Measurements from ENCODE around the gene LUC7L2.

Gene LUC7L2

GRCh38 chr7:139365336-139365735, 5.6 kb downstream of the LUC7L2 start:
- no peaks in the 10 kb centered on the region for H3K9me3 Mint-ChIP-seq
- peak overlapping the region; percentile 20 for H3K27ac Mint-ChIP-seq
- H3K27me3 Mint-ChIP-seq: no peaks in the 10 kb centered on the region
- no peak overlapping the region for H3K4me3 Mint-ChIP-seq
- H3K4me1 Mint-ChIP-seq (ENCODE audit: low read depth): peaks cover 80% of the 10 kb centered on the region
- peaks cover 83% of the 10 kb centered on the region for H3K36me3 Mint-ChIP-seq (ENCODE audit: low read depth)

- H3K4me3 Mint-ChIP-seq: no peak overlapping the region
Observed at GRCh38 chr7:139366400-139366799, 6.7 kb downstream of the LUC7L2 start.

GRCh38 chr7:139367438-139368155, 7.9 kb downstream of the LUC7L2 start:
- peak overlapping the region; percentile 21 for H3K27ac Mint-ChIP-seq
- H3K27me3 Mint-ChIP-seq: no peaks in the 10 kb centered on the region
- H3K9me3 Mint-ChIP-seq: no peaks in the 10 kb centered on the region
- H3K4me1 Mint-ChIP-seq (ENCODE audit: low read depth): peaks cover 81% of the 10 kb centered on the region
- peaks cover 85% of the 10 kb centered on the region for H3K36me3 Mint-ChIP-seq (ENCODE audit: low read depth)
- H3K4me3 Mint-ChIP-seq: peak overlapping the region; percentile 42

More at GRCh38 chr7:139366400-139366799, 6.7 kb downstream of the LUC7L2 start:
- Mint-ChIP-seq H3K9me3 (no peaks in the 10 kb centered on the region), H3K36me3 (ENCODE audit: low read depth) (peaks cover 86% of the 10 kb centered on the region), H3K27me3 (no peaks in the 10 kb centered on the region), H3K4me1 (ENCODE audit: low read depth) (peaks cover 83% of the 10 kb centered on the region), H3K27ac (no peak overlapping the region)

- peaks cover 67% of the 10 kb centered on the region for H3K36me3 Mint-ChIP-seq (ENCODE audit: low read depth)
- H3K9me3 Mint-ChIP-seq: no peaks in the 10 kb centered on the region
- peak overlapping the region; percentile 26 for H3K27ac Mint-ChIP-seq
- no peak overlapping the region for H3K4me3 Mint-ChIP-seq
- peaks cover 67% of the 10 kb centered on the region for H3K4me1 Mint-ChIP-seq (ENCODE audit: low read depth)
- no peaks in the 10 kb centered on the region for H3K27me3 Mint-ChIP-seq
Observed at GRCh38 chr7:139370301-139370942, 10.7 kb downstream of the LUC7L2 start.

- Mint-ChIP-seq H3K27ac (peak overlapping the region; percentile 19), H3K27me3 (no peaks in the 10 kb centered on the region), H3K9me3 (no peaks in the 10 kb centered on the region), H3K36me3 (ENCODE audit: low read depth) (peaks cover 67% of the 10 kb centered on the region), H3K4me3 (no peak overlapping the region), H3K4me1 (ENCODE audit: low read depth) (peaks cover 62% of the 10 kb centered on the region)
Observed at GRCh38 chr7:139370943-139371313, 11.2 kb downstream of the LUC7L2 start.

GRCh38 chr7:139374246-139374645, 14.6 kb downstream of the LUC7L2 start:
- H3K27me3 Mint-ChIP-seq: no peaks in the 10 kb centered on the region
- H3K9me3 Mint-ChIP-seq: no peaks in the 10 kb centered on the region
- H3K4me1 Mint-ChIP-seq (ENCODE audit: low read depth): peaks cover 40% of the 10 kb centered on the region
- peaks cover 69% of the 10 kb centered on the region for H3K36me3 Mint-ChIP-seq (ENCODE audit: low read depth)
- no peak overlapping the region for H3K4me3 Mint-ChIP-seq
- H3K27ac Mint-ChIP-seq: no peak overlapping the region

GRCh38 chr7:139382439-139382838, 22.7 kb downstream of the LUC7L2 start:
- Mint-ChIP-seq H3K36me3 (ENCODE audit: low read depth) (peaks cover 49% of the 10 kb centered on the region), H3K9me3 (no peaks in the 10 kb centered on the region), H3K27ac (no peak overlapping the region), H3K27me3 (no peaks in the 10 kb centered on the region), H3K4me3 (no peak overlapping the region), H3K4me1 (ENCODE audit: low read depth) (peaks cover 3% of the 10 kb centered on the region)

GRCh38 chr7:139384611-139385010, 24.9 kb downstream of the LUC7L2 start:
- Mint-ChIP-seq H3K27me3 (no peaks in the 10 kb centered on the region), H3K9me3 (no peaks in the 10 kb centered on the region), H3K4me1 (ENCODE audit: low read depth) (peaks cover 7% of the 10 kb centered on the region), H3K36me3 (ENCODE audit: low read depth) (peaks cover 58% of the 10 kb centered on the region), H3K4me3 (no peak overlapping the region), H3K27ac (no peak overlapping the region)

- H3K4me1 Mint-ChIP-seq (ENCODE audit: low read depth): peaks cover 18% of the 10 kb centered on the region
- H3K27me3 Mint-ChIP-seq: no peaks in the 10 kb centered on the region
- H3K4me3 Mint-ChIP-seq: no peak overlapping the region
- peaks cover 68% of the 10 kb centered on the region for H3K36me3 Mint-ChIP-seq (ENCODE audit: low read depth)
- no peaks in the 10 kb centered on the region for H3K9me3 Mint-ChIP-seq
- H3K27ac Mint-ChIP-seq: peak overlapping the region; percentile 13
Observed at GRCh38 chr7:139387594-139387993, 27.9 kb downstream of the LUC7L2 start.

GRCh38 chr7:139389091-139389490, 29.4 kb downstream of the LUC7L2 start:
- Mint-ChIP-seq H3K27ac (peak overlapping the region; percentile 45), H3K36me3 (ENCODE audit: low read depth) (peaks cover 67% of the 10 kb centered on the region), H3K27me3 (no peaks in the 10 kb centered on the region), H3K4me3 (no peak overlapping the region), H3K4me1 (ENCODE audit: low read depth) (peaks cover 28% of the 10 kb centered on the region), H3K9me3 (no peaks in the 10 kb centered on the region)

GRCh38 chr7:139389774-139390173, 30.1 kb downstream of the LUC7L2 start:
- Mint-ChIP-seq H3K27ac (no peak overlapping the region), H3K36me3 (ENCODE audit: low read depth) (peaks cover 67% of the 10 kb centered on the region), H3K4me1 (ENCODE audit: low read depth) (peaks cover 34% of the 10 kb centered on the region), H3K9me3 (no peaks in the 10 kb centered on the region), H3K27me3 (no peaks in the 10 kb centered on the region), H3K4me3 (no peak overlapping the region)

GRCh38 chr7:139393621-139394211, 34.0 kb downstream of the LUC7L2 start:
- Mint-ChIP-seq H3K27me3 (no peaks in the 10 kb centered on the region), H3K36me3 (ENCODE audit: low read depth) (peaks cover 75% of the 10 kb centered on the region), H3K4me1 (ENCODE audit: low read depth) (peaks cover 40% of the 10 kb centered on the region), H3K27ac (no peak overlapping the region), H3K4me3 (no peak overlapping the region), H3K9me3 (no peaks in the 10 kb centered on the region)

GRCh38 chr7:139394540-139394939, 34.8 kb downstream of the LUC7L2 start:
- no peaks in the 10 kb centered on the region for H3K9me3 Mint-ChIP-seq

GRCh38 chr7:139396323-139396951, 36.7 kb downstream of the LUC7L2 start:
- Mint-ChIP-seq H3K4me3 (no peak overlapping the region), H3K27ac (no peak overlapping the region), H3K4me1 (ENCODE audit: low read depth) (peaks cover 34% of the 10 kb centered on the region), H3K36me3 (ENCODE audit: low read depth) (peaks cover 74% of the 10 kb centered on the region), H3K9me3 (no peaks in the 10 kb centered on the region), H3K27me3 (no peaks in the 10 kb centered on the region)

More at GRCh38 chr7:139394540-139394939, 34.8 kb downstream of the LUC7L2 start:
- Mint-ChIP-seq H3K27me3 (no peaks in the 10 kb centered on the region), H3K36me3 (ENCODE audit: low read depth) (peaks cover 75% of the 10 kb centered on the region), H3K4me3 (no peak overlapping the region), H3K4me1 (ENCODE audit: low read depth) (peaks cover 36% of the 10 kb centered on the region), H3K27ac (peak overlapping the region; percentile 14)

GRCh38 chr7:139397192-139397591, 37.5 kb downstream of the LUC7L2 start:
- H3K36me3 Mint-ChIP-seq (ENCODE audit: low read depth): peaks cover 72% of the 10 kb centered on the region
- H3K9me3 Mint-ChIP-seq: no peaks in the 10 kb centered on the region
- no peaks in the 10 kb centered on the region for H3K27me3 Mint-ChIP-seq
- peaks cover 29% of the 10 kb centered on the region for H3K4me1 Mint-ChIP-seq (ENCODE audit: low read depth)
- H3K4me3 Mint-ChIP-seq: no peak overlapping the region
- H3K27ac Mint-ChIP-seq: peak overlapping the region; percentile 2
